SKM-1 (cell line): ENCODE data around the gene HOXC9.

Source experiments
- DNase-seq: peaks from one replicate; lab custom pipeline; 2025; ENCODE audit not compliant: unreplicated experiment; lab: John Stamatoyannopoulos, UW

Gene HOXC9

DNA sequence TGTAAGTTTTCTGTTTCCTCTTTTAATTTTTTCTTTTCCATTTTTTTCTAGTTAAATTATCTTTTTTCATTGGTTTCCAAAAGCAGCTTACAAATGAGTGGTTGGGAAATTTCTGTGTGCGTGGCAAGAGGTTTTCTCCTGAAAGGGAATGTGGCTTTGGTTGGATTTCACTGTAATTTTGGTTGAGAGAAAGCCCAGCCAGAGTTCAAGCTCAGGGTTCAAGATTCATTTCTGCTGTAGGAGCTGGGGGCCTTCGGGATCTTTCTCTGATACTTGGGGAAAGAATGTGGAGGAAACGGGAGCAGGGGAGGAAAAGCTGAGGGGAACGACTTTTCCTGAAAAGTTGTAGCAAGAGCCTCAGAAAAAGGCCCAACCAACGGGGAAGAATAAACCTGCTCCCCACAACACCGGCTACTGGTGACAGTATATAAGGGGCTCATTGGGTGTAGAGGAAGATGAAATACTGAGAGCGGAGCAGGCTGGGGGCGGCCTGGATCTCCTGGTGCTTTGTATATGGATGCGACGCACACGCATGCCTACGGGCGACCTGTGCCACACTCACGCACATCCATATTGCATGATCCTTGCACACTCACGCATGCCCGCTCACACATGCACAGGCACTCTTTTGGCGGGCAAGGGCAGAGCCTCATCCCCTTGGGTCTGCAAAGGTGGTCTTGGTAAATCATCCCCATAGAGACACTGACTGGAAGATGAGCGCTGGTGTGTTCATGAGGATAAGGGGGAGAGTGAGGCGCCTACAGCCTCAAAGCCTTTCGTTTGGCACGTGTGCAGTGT, 13.1 kb upstream of the HOXC9 start:
- DNase-seq: no peak

- no peak for DNase-seq
These were observed 12.2 kb upstream of the HOXC9 start for GRCh38 chr12:53987787-53988230.

- DNase-seq: no peak
These were observed 11.3 kb upstream of the HOXC9 start for GRCh38 chr12:53988541-53989226.

GRCh38 chr12:53989227-53990113, 10.5 kb upstream of the HOXC9 start:
- no peak for DNase-seq

GRCh38 chr12:53990311-53991076, 9.5 kb upstream of the HOXC9 start:
- no peak for DNase-seq

- no peak for DNase-seq
These were observed 8.9 kb upstream of the HOXC9 start for GRCh38 chr12:53991077-53991460.

DNA sequence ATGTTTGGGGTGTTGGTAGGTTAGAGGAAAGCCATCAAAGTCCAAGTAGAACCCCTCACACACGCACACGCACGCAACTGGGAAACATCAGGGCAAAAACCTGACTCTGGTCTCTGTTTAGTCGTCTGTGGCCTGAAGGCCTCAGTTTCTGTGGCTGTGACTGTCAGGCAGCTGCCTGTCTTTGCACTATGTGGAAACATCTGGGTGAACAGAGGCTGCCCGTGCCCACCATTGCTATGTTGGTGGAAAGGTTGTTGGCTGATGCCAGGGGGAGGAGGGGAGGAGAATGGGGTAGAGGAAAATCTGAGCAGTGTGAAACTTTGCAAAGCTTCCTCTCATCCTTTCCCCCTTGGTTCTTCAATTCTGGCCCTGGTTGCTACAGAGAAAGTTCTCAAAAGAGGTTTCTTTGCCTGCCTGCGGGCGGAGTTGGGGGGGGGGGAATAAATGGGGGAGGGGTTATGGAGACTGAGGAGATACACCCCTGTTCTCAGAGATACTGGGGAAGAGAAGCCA, 7.5 kb upstream of the HOXC9 start:
- DNase-seq: no peak

- DNase-seq: no peak
These were observed 6.6 kb upstream of the HOXC9 start for GRCh38 chr12:53993162-53994008.

- DNase-seq: no peak
These were observed 6.0 kb upstream of the HOXC9 start for GRCh38 chr12:53994009-53994263.

DNA sequence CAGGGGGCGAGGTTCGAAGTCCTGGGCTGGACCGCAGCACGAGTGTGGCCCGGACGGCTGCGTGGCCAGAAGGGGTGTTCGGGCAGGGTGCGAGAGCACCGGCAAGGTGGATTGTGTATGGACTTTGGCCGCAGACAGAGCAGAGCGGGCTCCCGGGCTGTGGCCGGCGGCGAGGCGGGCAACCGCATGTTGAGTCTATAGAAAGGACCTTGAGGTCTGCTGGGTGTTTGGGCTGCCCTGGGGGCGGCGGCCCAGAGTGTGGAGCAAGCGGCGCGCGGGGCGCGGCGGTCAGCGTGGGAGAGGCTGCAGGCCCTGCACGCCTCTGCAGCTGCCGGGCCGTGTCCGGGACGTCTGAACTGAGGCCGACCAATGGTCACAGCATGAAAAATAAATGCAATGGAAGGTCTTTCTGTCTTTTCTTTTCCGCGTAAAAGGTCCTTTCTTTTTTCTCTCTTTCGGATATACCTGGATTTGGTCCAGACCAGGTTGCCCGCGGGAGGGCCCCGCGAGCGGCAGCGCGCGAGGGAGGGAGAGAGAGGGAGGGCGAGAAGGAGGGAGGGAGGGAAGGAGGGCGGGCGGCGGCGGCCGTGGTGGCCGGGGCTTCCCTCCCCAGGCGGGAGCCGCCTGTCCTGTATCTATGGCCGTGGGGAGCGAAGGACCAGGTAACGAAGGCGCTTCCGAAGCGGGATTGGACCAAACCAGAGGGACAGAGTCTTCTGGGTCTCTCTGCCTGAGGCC, 5.5 kb upstream of the HOXC9 start:
- DNase-seq: no peak

GRCh38 chr12:53995002-53995377, 5.0 kb upstream of the HOXC9 start:
- no peak for DNase-seq

DNA sequence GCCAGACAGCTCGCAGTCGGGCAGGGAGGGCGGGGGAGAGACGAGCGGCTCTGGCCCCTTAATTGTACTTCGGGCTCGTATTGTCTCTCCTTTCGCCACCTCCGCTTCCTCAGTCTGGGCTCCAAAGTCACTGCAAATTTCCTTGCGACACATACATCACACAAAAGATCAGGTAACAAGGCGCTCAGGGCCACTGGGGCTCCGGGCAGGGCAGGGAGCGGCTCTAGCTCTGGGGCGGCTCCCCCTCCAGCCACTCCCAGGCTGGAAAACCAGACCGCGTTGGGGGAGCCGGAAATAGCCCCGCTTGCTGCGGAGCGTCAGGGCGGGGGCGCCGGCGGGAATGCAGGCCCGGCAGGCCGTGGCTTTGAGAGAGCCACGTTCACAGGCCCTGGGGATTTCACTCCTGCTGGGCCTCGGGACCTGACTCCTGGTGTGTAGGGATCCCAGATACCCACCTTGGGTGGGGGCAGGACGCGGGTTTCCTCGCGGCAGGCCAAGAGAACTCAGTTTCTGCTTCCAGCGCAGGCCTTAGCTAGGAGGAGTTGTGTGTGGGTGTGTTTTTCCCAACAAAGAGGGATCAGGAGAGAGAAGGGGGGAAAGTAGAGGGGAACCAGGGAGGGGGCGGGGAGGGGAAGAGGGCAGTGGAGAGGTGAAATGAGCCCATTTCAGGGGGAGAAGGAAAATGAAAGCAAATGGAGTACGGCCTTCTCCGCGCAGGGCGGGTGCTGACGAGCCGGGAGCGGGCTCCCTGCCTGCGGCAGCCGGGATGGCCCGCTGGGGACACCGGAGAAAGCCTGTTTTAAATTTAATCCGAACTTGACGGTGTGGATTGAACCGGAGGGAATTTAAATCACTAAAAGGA, 4.4 kb upstream of the HOXC9 start:
- DNase-seq: no peak

GRCh38 chr12:53996240-53997203, 3.4 kb upstream of the HOXC9 start:
- DNase-seq: no peak

- no peak for DNase-seq
These were observed 2.5 kb upstream of the HOXC9 start for GRCh38 chr12:53997204-53998109.

DNA sequence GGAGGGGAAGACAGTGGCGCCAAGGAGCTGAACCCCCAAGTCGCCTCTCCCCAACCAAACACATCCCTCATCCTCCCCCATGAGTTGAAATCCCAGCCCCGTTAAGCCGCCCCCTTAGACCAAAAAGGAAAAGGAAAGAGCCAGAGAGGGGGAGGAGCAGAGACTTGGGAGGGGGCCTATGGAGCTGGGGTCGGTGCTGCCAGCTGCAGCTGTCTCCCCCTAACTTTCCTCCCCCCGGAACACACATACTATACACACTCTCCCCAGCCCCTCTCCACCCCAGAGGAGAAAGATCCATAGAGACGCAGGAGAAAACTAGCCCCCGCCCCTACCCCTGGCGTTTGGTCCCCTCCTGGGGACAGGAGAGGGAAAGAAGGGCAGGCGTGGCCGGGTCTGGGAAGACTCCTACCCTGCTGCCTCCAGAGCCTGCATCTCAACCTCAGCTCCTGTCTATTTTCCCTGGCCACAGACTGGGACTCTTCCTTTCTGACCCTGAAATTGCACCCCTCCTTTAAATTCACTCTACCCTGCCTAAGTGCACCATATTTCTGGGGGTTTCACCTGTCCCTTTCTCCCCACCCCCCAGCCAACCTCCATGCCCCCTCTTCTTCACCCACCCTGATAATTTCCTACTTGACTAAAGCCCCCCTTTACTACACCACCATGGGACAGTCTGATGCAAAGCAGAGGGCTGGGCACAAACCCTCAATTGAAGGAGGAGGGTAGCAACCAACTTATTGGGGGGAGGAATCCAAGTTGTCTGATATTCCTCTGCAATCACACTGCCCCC, 1.7 kb upstream of the HOXC9 start:
- no peak for DNase-seq

GRCh38 chr12:53998900-53999236, 1.1 kb upstream of the HOXC9 start:
- DNase-seq: no peak
